ENCODE measurements around the gene BRD3. TPM values are rescaled to one million over a fixed set of nuclear protein-coding genes. Genes with fewer than 3 reads are reported as not detected.

Gene BRD3
- total RNA-seq, 1 experiment from 2014 or later: 47.3 TPM

DNA sequence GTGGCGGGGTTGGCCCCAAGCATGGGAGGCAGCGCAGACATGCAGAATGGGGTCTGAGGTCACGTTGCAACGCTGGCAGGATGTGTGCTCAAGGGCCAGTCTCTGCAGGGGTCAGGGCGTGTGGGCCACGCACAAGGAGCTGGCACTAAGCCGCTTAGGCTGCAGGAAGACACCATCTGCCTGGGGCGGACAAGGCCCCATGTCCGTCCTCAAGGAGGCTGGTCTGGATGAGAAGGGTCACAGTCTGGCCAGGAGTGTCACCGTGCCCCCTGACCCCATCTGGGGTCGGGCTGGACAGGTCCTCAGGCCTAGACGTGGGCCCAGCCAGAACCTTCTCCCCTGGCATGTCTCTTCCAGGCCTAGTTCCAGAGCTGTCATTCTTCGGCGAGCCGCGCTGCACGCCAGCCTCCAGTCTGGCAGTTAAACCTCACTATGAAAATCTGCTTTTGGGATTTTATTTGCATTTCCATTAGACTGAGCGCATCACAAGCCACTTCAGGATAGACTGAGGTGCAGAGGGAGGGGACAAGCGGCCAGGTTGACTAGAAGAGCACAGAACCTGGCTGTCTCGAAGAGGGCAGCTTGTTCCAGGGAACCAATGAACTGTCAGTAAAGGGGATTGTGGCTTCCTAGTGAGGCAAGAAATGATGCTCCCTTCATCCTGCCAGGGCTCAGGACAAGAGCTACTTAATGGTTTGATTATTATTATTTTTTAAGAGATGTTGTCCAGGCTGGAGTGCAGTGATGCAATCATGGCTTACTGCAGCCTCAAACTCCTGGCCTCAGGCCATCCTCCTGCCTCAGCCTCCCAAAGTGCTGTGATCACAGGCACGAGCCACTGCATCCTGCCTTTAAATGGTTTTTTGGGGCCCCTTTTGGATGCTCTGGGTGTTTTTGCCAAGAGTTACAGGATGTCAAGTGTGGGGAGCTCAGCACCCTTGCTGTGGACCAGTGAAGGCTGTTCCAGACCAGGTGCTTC is 38.3 kb downstream of the BRD3 start:
- ChIA-PET POLR2A (ENCODE audit: unreplicated experiment) (no interaction called here), CTCF (no interaction called here)
- Histone ChIP-seq H3K4me2 (no peak overlapping the region), H3K4me1 (replicated peaks; ENCODE audit: insufficient read depth) (peaks cover 5% of the 10 kb centered on the region), H3K4me3 (no peak overlapping the region), H3K27me3 (ENCODE audit: insufficient read depth, low read depth) (no peaks in the 10 kb centered on the region), H3K79me2 (ENCODE audit: low read depth) (no peaks in the 10 kb centered on the region), H3F3A (ENCODE audit: insufficient read depth, low read depth) (peaks cover 13% of the 10 kb centered on the region; the same call in 1 of the 2 replicates), H3K9me3 (ENCODE audit: insufficient read depth, low read depth) (no peaks in the 10 kb centered on the region), H2AFZ (no peak overlapping the region), H3K9me2 (ENCODE audit: insufficient read depth) (no peaks in the 10 kb centered on the region), H3K27ac (no peak overlapping the region), H4K20me1 (ENCODE audit: insufficient read depth) (no peaks in the 10 kb centered on the region), H3K36me3 (ENCODE audit: low read depth) (0 out of 2 replicates have a peak, but pooled peaks cover 4% of the 10 kb centered on the region)
- intact Hi-C loops (cut with micrococcal nuclease; ENCODE audit: unreplicated experiment): no loop called here
- no TSS peak for BruUV-seq (replicated peaks)
- TF ChIP-seq EZH2 (IDR thresholded peaks at IDR 0.05; ENCODE audit: low read depth): no peak
- TF ChIP-seq, protein P1, sequence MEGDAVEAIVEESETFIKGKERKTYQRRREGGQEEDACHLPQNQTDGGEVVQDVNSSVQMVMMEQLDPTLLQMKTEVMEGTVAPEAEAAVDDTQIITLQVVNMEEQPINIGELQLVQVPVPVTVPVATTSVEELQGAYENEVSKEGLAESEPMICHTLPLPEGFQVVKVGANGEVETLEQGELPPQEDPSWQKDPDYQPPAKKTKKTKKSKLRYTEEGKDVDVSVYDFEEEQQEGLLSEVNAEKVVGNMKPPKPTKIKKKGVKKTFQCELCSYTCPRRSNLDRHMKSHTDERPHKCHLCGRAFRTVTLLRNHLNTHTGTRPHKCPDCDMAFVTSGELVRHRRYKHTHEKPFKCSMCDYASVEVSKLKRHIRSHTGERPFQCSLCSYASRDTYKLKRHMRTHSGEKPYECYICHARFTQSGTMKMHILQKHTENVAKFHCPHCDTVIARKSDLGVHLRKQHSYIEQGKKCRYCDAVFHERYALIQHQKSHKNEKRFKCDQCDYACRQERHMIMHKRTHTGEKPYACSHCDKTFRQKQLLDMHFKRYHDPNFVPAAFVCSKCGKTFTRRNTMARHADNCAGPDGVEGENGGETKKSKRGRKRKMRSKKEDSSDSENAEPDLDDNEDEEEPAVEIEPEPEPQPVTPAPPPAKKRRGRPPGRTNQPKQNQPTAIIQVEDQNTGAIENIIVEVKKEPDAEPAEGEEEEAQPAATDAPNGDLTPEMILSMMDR (conservative IDR thresholded peaks at IDR 0.05): no peak
- no peak for DNase-seq

DNA sequence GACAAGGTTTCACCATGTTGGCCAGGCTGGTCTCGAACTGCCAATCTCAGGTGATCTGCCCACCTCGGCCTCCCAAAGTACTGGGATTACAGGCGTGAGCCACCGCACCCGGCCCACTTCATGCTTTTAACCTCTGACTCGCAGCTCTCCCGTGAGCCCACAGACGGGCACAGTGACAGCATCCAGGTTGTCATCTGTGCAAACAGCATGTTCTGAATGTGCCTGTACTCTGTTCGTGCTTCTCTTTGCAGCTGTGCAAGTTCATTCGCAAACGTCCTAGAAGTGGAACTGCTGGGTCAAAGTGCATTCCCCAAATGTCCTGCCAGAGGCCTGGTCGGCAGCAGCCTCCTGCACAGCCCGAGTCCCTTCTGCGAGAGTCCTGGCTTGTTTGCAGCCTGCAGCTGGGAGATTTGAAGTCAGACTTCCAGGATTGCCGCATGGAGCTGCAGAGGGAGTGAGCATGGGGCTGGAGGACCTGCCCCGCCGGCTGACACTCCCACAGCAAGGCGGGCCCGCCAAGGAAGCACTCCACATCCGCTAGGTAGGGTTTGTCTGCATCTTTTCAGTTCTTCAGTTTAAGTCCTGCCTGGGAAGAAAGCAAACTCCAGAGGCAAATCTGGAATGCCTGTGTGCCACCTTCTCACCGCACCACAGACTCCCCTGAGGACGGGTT is 39.1 kb downstream of the BRD3 start:
- H3K9me2 ChIP-seq (ENCODE audit: insufficient read depth): no peaks in the 10 kb centered on the region
- no peaks in the 10 kb centered on the region for H3K36me3 ChIP-seq (ENCODE audit: low read depth)
- H3K4me1 ChIP-seq (replicated peaks; ENCODE audit: insufficient read depth): peaks cover 10% of the 10 kb centered on the region
- no peaks in the 10 kb centered on the region for H3K9me3 ChIP-seq (ENCODE audit: insufficient read depth, low read depth)
- H3K4me3 ChIP-seq: no peak overlapping the region
- no peak for TF ChIP-seq EZH2 (IDR thresholded peaks at IDR 0.05; ENCODE audit: low read depth)
- TF ChIP-seq, protein P1 (conservative IDR thresholded peaks at IDR 0.05): no peak
- H4K20me1 ChIP-seq (ENCODE audit: insufficient read depth): no peaks in the 10 kb centered on the region
- intact Hi-C loops (cut with micrococcal nuclease; ENCODE audit: unreplicated experiment): no loop called here
- no TSS peak for BruUV-seq (replicated peaks)
- H3K4me2 ChIP-seq: no peak overlapping the region
- DNase-seq: no peak
- H3K79me2 ChIP-seq (ENCODE audit: low read depth): no peaks in the 10 kb centered on the region
- H2AFZ ChIP-seq: no peak overlapping the region
- H3K27ac ChIP-seq: no peak overlapping the region
- peaks cover 18% of the 10 kb centered on the region; the same call in 1 of the 2 replicates for H3F3A ChIP-seq (ENCODE audit: insufficient read depth, low read depth)
- POLR2A ChIA-PET (ENCODE audit: unreplicated experiment): no interaction called here
- no peaks in the 10 kb centered on the region for H3K27me3 ChIP-seq (ENCODE audit: insufficient read depth, low read depth)
- CTCF ChIA-PET: no interaction called here

DNA sequence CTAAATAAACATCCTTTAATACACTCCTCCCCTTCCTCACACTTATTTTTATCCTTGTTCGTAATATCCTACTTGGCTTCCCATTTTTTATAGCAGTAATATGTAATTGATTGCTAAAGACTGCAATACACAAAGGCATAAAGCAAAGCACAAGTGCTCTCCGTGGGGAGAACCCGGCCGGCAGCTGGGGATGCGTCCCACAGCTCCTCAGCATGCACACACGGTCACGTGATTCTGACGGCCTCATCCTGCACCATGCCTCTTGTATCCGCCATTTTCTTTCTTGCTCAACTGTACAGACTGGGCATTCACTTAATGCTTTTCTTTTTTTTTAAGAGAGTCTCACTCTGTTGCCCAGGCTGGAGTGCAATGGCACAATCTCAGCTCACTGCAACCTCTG is 39.8 kb downstream of the BRD3 start:
- no peaks in the 10 kb centered on the region for H3K36me3 ChIP-seq (ENCODE audit: low read depth)
- no peak overlapping the region for H3K4me3 ChIP-seq
- H3K79me2 ChIP-seq (ENCODE audit: low read depth): no peaks in the 10 kb centered on the region
- CTCF ChIA-PET: interaction anchor here (0.6 kb wide), 1 partner anchor 37 kb away, joined by 3 read pairs; no protein-coding TSS in a partner anchor
- H4K20me1 ChIP-seq (ENCODE audit: insufficient read depth): no peaks in the 10 kb centered on the region
- no TSS peak for BruUV-seq (replicated peaks)
- intact Hi-C loops (cut with micrococcal nuclease; ENCODE audit: unreplicated experiment): no loop called here
- no peak for DNase-seq
- no peak overlapping the region for H2AFZ ChIP-seq
- POLR2A ChIA-PET (ENCODE audit: unreplicated experiment): no interaction called here
- H3K27me3 ChIP-seq (ENCODE audit: insufficient read depth, low read depth): no peaks in the 10 kb centered on the region
- H3K27ac ChIP-seq: no peak overlapping the region
- no peaks in the 10 kb centered on the region for H3K9me3 ChIP-seq (ENCODE audit: insufficient read depth, low read depth)
- H3K4me2 ChIP-seq: no peak overlapping the region
- H3K4me1 ChIP-seq (replicated peaks; ENCODE audit: insufficient read depth): peaks cover 10% of the 10 kb centered on the region
- peaks cover 18% of the 10 kb centered on the region; the same call in 1 of the 2 replicates for H3F3A ChIP-seq (ENCODE audit: insufficient read depth, low read depth)
- TF ChIP-seq, protein P1 (conservative IDR thresholded peaks at IDR 0.05): no peak
- TF ChIP-seq EZH2 (IDR thresholded peaks at IDR 0.05; ENCODE audit: low read depth): no peak
- no peaks in the 10 kb centered on the region for H3K9me2 ChIP-seq (ENCODE audit: insufficient read depth)
